KMS-11 (cell line): ENCODE data around the gene CLECL1.

Experiments used
- H2AFZ ChIP-seq: fragments of 200-600 bp; sonication (generic); 2 replicates; pipeline ENCODE4 v1.6.1; 2016; ENCODE audit warnings: antibody characterized with exemption, mixed run types, low read depth
- H3K27ac ChIP-seq: fragments of 200-600 bp; sonication (generic); 2 replicates; pipeline ENCODE4 v1.6.1; 2016; ENCODE audit warnings: mild to moderate bottlenecking, mixed run types
- H3K27me3 ChIP-seq: fragments of 200-600 bp; sonication (generic); 2 replicates; pipeline ENCODE4 v1.6.1; 2017; ENCODE audit warnings: mild to moderate bottlenecking, low read depth, mixed run types, moderate library complexity; ENCODE audit not compliant: insufficient read depth
- H3K36me3 ChIP-seq: fragments of 200-600 bp; sonication (generic); 2 replicates; pipeline ENCODE4 v1.6.1; 2017; ENCODE audit warnings: mild to moderate bottlenecking, mixed run types; ENCODE audit not compliant: insufficient read depth
- H3K4me1 ChIP-seq: fragments of 200-600 bp; sonication (generic); 2 replicates; pipeline ENCODE4 v1.6.1; 2016; ENCODE audit warnings: mild to moderate bottlenecking, low read depth, mixed run types; ENCODE audit not compliant: poor library complexity, severe bottlenecking
- H3K4me2 ChIP-seq: fragments of 200-600 bp; sonication (generic); 2 replicates; pipeline ENCODE4 v1.7.0; 2016; ENCODE audit warnings: mild to moderate bottlenecking, mixed run types
- H3K4me3 ChIP-seq: fragments of 200-600 bp; sonication (generic); IDR thresholded peaks from 2 replicates; pipeline ENCODE4 v1.6.1; 2017; ENCODE audit warnings: low read depth, low read length, mixed read lengths; ENCODE audit not compliant: insufficient read depth
- H3K79me2 ChIP-seq: fragments of 200-600 bp; sonication (generic); 2 replicates; pipeline ENCODE4 v1.6.1; 2016; ENCODE audit warnings: low read depth, mixed run types; ENCODE audit not compliant: insufficient read depth
- H3K9ac ChIP-seq: fragments of 200-600 bp; sonication (generic); 2 replicates; pipeline ENCODE4 v1.6.1; 2016; ENCODE audit warnings: mild to moderate bottlenecking, mixed run types
- H4K20me1 ChIP-seq: fragments of 200-600 bp; sonication (generic); 2 replicates; pipeline ENCODE4 v1.6.1; 2016; ENCODE audit warnings: mild to moderate bottlenecking, mixed run types; ENCODE audit not compliant: insufficient read depth
- TF ChIP-seq, protein P1 (sequence below): fragments of 200-600 bp; sonication (generic); conservative IDR thresholded peaks from 2 replicates; pipeline ENCODE4 v1.6.1; 2017; ENCODE audit warnings: low read depth, mild to moderate bottlenecking, antibody characterized with exemption, low read length, moderate library complexity, mixed read lengths

The CLECL1 gene

DNA sequence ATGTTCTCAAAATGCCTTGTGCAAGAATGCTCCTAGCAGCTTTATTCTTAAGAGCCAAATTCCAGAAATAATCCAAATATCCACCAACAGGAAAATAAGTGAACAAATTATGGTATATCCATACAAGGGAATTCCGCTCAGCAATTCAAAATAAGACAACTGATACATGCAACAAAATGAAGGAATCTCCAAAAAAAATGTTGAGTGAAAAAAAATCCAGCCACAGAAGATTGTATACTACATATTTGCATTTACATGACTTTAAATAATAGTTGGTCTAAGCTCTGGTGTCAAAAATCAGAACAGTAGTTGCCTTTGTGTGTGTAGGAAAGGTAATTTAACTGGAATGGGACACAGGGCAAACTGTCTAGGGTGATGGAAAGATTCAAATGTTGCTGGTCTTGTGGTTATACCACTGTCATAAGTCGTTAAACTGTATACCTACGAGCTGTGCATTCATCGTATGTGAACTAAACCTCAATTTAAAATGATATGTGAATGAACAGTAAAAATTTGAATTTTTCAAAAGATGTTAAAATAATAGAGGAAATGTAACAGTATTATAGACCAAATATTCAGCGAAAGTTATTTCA is 24.6 kb upstream of the CLECL1 start:
- no peak overlapping the region for H3K27ac ChIP-seq
- H2AFZ ChIP-seq: no peak overlapping the region
- TF ChIP-seq, protein P1, sequence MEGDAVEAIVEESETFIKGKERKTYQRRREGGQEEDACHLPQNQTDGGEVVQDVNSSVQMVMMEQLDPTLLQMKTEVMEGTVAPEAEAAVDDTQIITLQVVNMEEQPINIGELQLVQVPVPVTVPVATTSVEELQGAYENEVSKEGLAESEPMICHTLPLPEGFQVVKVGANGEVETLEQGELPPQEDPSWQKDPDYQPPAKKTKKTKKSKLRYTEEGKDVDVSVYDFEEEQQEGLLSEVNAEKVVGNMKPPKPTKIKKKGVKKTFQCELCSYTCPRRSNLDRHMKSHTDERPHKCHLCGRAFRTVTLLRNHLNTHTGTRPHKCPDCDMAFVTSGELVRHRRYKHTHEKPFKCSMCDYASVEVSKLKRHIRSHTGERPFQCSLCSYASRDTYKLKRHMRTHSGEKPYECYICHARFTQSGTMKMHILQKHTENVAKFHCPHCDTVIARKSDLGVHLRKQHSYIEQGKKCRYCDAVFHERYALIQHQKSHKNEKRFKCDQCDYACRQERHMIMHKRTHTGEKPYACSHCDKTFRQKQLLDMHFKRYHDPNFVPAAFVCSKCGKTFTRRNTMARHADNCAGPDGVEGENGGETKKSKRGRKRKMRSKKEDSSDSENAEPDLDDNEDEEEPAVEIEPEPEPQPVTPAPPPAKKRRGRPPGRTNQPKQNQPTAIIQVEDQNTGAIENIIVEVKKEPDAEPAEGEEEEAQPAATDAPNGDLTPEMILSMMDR: no peak
- no peaks in the 10 kb centered on the region for H3K79me2 ChIP-seq
- H3K36me3 ChIP-seq: no peaks in the 10 kb centered on the region
- no peaks in the 10 kb centered on the region for H3K4me1 ChIP-seq
- no peak overlapping the region for H3K4me2 ChIP-seq
- no peak overlapping the region for H3K4me3 ChIP-seq
- no peaks in the 10 kb centered on the region for H4K20me1 ChIP-seq
- no peak overlapping the region for H3K9ac ChIP-seq
- no peaks in the 10 kb centered on the region for H3K27me3 ChIP-seq

GRCh38 chr12:9756706-9757105 is 23.8 kb upstream of the CLECL1 start:
- H3K4me1 ChIP-seq: peaks cover under 1% of the 10 kb centered on the region
- H3K79me2 ChIP-seq: no peaks in the 10 kb centered on the region
- H4K20me1 ChIP-seq: no peaks in the 10 kb centered on the region
- H3K36me3 ChIP-seq: no peaks in the 10 kb centered on the region
- H3K27me3 ChIP-seq: no peaks in the 10 kb centered on the region
- H3K9ac ChIP-seq: no peak overlapping the region
- no peak overlapping the region for H3K4me3 ChIP-seq
- TF ChIP-seq, protein P1: no peak
- no peak overlapping the region for H2AFZ ChIP-seq
- H3K4me2 ChIP-seq: no peak overlapping the region
- no peak overlapping the region for H3K27ac ChIP-seq

DNA sequence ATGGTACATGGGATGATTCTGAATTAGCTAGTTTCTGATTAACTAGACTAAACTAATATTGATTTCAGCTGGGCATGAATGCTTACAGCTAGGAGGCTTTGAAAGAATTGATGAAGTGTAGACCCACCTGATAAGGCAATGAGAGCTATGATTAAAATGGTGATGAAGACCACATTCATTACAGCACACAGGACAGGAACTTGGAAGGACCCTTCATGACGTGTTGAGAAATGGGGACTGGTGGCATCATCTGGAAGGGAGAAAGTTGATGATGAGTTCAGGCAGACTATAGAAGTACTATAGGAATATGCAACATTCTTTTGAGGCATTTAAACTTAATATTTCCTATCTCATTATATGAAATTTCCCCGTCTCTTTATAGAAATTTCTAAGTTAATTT is 23.3 kb upstream of the CLECL1 start:
- Histone ChIP-seq H3K4me2 (no peak overlapping the region), H4K20me1 (no peaks in the 10 kb centered on the region), H2AFZ (no peak overlapping the region), H3K27me3 (no peaks in the 10 kb centered on the region), H3K79me2 (no peaks in the 10 kb centered on the region), H3K4me3 (no peak overlapping the region), H3K9ac (no peak overlapping the region), H3K36me3 (no peaks in the 10 kb centered on the region), H3K27ac (no peak overlapping the region), H3K4me1 (peaks cover 4% of the 10 kb centered on the region)
- TF ChIP-seq, protein P1: no peak

DNA sequence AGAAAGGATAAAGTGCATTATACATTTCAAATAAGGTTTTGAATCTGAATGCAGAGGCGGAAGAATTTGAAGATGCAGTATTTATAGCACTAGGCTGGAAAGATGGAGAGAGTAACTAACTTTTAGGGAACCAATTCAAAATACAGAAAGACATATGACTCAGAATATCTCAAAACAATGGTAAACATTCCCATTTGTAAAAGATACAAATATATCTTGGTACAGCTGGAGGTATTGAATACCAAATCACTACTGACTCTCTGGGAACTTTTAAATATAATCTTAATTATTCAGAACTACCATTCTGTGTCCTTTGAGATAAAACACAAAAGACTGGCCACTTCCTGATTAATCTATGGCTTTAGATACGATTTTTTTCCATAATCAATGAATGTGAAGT is 22.7 kb upstream of the CLECL1 start:
- Histone ChIP-seq H3K4me3 (no peak overlapping the region), H3K36me3 (no peaks in the 10 kb centered on the region), H3K27me3 (no peaks in the 10 kb centered on the region), H2AFZ (no peak overlapping the region), H3K4me1 (peaks cover 11% of the 10 kb centered on the region), H4K20me1 (no peaks in the 10 kb centered on the region), H3K79me2 (no peaks in the 10 kb centered on the region), H3K27ac (no peak overlapping the region), H3K9ac (no peak overlapping the region), H3K4me2 (no peak overlapping the region)
- TF ChIP-seq, protein P1: no peak
